Measurements from ENCODE around the gene MCEE.
"Not testable (repeated sequence)": the region's sequence is repeated elsewhere in the genome, so short reads cannot be mapped to it uniquely, and the experiment has no call there.

MCEE gene

GRCh38 chr2:71130152-71130904, at the start of gene MCEE, which contains the start of gene MPHOSPH10:
Gene MCEE (minus strand): TSS chr2:71130229. CDS start chr2:71130219, 10 bp downstream.
Gene MPHOSPH10 (plus strand): TSS chr2:71130634. CDS start chr2:71130666, 32 bp downstream.
- DNase-seq = peak; percentile 87

GRCh38 chr2:71178836-71179235, 48.8 kb upstream of the MCEE start:
- not testable (repeated sequence) for DNase-seq

- DNase-seq = no peak
These were observed 44.2 kb upstream of the MCEE start for GRCh38 chr2:71174207-71174606.

GRCh38 chr2:71173096-71173495, 43.1 kb upstream of the MCEE start:
- DNase-seq = no peak

GRCh38 chr2:71166812-71167211, 36.8 kb upstream of the MCEE start:
- DNase-seq = no peak

- DNase-seq = peak; percentile 69
These were observed 27.2 kb upstream of the MCEE start for GRCh38 chr2:71157124-71157793.

GRCh38 chr2:71156573-71156972, 26.5 kb upstream of the MCEE start:
- no peak for DNase-seq

- no peak for DNase-seq
These were observed 25.8 kb upstream of the MCEE start for GRCh38 chr2:71155846-71156245.

- no peak for DNase-seq
These were observed 24.8 kb upstream of the MCEE start for GRCh38 chr2:71154798-71155197.

- no peak for DNase-seq
These were observed 24.2 kb upstream of the MCEE start for GRCh38 chr2:71154279-71154678.

- DNase-seq = no peak
These were observed 23.7 kb upstream of the MCEE start for GRCh38 chr2:71153585-71154224.

GRCh38 chr2:71151620-71152019, 21.6 kb upstream of the MCEE start:
- no peak for DNase-seq

GRCh38 chr2:71150082-71150816, 20.2 kb upstream of the MCEE start:
- no peak for DNase-seq

GRCh38 chr2:71148506-71149063, 18.6 kb upstream of the MCEE start:
- DNase-seq = no peak

- DNase-seq = no peak
These were observed 13.8 kb upstream of the MCEE start for GRCh38 chr2:71143782-71144181.

GRCh38 chr2:71136174-71136573, 6.1 kb upstream of the MCEE start:
- DNase-seq = no peak

GRCh38 chr2:71133603-71134002, 3.6 kb upstream of the MCEE start:
- no peak for DNase-seq

- DNase-seq = not testable (repeated sequence)
These were observed 1.5 kb upstream of the MCEE start for GRCh38 chr2:71131387-71132166.

- DNase-seq = no peak
These were observed 846 bp upstream of the MCEE start for GRCh38 chr2:71130905-71131244.

GRCh38 chr2:71129902-71130151, 202 bp downstream of the MCEE start:
- no peak for DNase-seq

- DNase-seq = no peak
These were observed 721 bp downstream of the MCEE start for GRCh38 chr2:71129114-71129901.

GRCh38 chr2:71126957-71127356, 3.1 kb downstream of the MCEE start:
- no peak for DNase-seq

Measured in activated CD8-positive, alpha-beta memory T cell treated with anti-CD3 and anti-CD28 coated beads, Interleukin-2, amount 50 U/mL, for 4 hours (primary cell).